NCI-H1930 (cell line): ENCODE measurements around the gene FAM174B.
"Not testable (repeated sequence)": the region's sequence is repeated elsewhere in the genome, so short reads cannot be mapped to it uniquely, and the experiment has no call there.

Source experiments
- DNase-seq, 2 experiments: peaks; one replicate each; lab custom pipeline; 2025; lab: John Stamatoyannopoulos, UW

The FAM174B gene

DNA sequence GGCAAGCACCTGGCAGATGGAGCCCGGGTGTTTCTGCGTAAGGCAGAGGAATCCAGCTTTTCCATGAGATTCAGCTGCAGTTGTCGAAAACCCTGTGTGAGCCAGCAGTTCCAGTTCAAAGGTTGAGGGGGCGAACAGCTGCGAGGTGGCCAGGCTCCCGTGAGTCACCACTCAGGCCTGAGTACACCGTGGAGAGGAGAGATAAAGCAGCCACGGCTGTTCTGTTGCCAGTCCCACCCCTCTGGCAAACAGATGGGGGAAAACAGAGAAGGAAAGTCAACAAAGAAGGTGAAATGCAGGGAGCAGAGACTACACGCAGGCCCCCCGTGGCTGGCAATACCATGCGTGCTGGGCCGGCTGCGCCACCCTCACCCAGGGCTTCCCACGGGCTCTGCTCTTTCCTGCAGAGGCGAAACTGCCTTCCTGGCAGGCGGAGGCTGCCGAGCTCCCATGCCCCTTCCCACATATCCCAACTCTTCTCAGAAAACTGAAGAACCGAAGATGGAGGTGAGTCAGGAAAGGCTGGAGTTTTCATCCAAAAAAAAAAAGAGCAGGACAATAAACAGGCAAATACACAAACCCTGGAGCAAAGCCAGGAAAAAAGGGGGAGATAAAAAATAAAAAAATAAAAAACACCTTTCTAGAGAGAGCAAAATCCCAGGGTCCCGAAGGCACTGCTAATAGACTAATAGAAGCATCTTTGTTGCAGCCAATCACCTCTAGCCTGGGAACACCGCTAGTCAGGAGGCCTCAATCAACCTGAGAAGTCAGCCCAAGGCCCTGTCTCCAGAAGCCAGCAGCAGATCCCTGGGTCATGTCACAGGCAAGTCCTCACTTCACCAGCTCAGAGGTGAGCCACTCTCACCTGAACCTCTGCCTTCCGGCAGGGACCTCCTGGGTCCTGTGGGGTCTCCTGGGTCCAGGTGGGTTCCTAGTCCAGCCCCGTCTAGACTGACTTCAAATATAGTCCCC, 37.7 kb downstream of the FAM174B start:
- no peak for DNase-seq

DNA sequence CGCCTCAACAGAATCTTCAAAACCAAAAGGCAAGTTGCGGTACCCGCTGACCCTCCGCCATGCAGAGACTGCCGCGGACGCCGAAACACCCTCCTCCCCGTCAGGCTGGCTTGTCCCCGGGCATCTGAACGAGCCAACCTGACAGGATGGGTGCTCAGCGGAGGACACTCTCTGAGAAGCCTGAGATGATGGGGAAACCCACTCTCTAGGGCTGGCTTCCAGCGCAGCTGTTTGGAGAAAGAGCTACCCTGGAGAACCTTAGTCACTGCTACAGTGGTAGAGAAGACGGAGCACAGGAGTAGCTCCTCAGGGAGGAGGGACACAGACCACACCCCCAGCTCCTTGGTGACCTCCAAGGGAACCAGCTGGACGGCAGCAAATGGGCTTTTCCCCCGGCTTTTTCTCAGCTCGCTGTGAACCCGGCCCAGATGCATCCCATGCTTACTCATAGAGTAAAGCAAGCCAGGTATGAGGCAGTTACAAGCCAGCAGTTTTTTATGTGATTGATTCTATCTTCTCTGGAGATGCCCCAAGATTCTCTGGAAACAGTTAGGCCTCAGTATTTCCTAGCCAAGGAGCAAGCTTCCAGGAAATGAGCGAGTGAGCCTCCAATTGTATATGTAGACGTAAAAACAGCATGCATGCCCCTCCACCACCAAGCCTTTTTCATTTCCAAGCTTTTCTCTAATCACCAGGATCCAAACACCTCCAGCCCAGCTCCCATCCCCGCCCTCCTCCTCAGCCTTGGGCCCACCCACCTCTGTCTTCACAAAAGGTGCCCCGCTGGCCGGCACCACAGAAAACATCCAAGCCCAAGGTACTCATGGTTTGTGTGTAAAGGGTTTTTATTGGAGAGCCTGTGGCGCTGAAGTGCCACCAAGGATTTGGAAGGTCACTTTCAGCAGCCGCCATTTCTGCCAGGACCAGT, 38.7 kb downstream of the FAM174B start:
- DNase-seq = no peak

DNA sequence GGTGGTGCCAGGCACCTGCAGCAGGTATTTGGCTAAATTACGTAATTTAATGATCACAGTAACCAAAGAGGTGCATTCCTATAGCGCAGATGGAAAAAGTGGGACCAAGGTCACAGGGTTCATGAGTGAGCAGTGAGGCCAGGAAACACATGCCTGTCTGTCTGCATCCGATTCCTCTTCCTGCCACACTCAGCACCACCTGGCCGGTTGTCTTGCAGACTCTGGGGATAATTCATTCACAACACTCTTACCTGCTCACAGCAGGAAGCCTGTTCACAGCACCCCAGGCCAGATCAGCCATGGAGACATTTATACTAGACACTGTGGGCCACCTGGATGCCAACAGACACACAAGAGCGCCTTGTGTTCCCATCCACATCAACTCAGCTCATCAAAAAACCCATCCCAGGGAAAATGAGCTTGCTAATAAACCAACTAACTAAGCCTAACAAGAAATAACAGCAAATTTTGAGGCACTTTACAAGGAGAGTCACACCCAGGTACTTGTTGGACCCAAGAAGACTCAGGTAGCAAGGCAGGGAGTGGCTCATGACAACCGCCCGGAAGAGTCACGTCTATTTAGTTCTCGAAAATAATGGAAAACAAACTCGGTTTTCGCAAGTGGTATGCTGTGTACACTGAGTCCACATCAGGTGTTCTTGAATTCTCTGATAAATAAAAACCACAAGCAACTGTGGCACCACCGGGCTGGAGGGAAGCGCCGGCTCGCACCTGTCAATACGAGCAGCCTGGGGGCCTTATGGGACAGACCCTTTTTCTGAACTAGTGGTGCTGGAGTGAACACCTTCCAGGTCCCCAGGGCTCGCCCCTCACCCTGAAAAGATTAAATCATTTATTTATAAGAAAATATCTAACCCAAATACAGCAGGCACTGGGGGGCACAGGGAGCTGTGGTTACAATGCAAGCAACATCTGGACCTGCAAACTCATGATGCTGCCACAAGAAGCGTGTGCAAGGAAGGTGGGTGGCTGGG, 40.5 kb downstream of the FAM174B start:
- no peak for DNase-seq

DNA sequence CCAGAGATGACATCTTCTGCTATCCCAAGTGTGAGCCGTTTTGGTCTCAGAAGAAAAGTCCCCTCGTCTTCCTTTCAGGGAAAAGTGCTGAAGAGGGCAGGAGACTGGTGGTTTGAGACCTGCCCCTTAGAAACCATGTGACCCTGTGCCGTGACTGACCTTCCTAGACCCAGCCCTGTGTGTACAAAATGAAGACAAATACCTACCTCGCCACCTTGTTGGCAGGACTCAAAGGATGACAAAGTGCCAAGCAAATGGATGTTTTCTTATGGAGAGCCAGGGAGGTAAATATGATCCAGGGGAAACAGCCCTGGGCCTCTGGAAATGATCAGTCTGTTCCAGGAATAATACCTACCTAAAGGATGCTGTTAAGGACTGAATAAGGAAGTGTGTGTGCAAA, 41.3 kb downstream of the FAM174B start:
- DNase-seq = no peak

DNA sequence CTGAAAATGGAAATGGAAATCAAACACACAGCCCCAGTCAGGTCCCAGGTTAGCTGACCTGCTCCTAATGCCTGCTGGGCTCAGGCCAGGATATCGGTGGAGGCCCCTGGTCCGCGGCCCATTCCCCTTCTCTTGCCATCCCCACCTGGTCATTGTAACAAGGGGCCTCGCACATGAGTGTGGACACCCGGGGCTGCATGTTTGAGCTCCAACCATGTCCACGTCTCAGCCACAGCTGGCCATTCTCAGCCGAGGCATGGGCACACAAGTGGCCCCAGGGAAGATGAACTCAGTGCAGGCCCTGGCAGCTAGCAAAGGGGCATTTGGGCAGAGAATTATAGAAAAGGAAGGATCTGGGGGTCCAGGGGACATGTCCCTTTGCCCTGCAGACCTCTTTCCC, 41.7 kb downstream of the FAM174B start:
- DNase-seq = no peak

DNA sequence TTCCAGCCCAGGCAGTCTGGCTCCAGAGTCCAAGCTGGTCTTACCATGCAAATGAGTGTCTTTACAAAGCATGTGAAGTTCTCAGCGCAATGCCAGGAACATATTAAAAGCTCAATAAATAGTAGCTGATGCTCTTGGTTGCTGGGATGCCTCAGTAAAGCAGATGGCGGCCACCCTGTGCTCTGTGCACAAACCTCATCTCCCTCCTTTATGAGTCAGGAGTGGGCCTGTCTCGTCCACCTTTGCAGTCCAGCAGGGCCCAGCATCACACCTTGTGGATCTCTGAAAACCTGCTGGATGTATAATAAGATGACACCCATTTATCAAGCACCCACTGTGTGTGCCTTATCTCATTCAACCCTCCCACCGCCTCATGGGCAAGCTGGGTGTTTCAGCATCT, 42.7 kb downstream of the FAM174B start:
- DNase-seq = no peak

DNA sequence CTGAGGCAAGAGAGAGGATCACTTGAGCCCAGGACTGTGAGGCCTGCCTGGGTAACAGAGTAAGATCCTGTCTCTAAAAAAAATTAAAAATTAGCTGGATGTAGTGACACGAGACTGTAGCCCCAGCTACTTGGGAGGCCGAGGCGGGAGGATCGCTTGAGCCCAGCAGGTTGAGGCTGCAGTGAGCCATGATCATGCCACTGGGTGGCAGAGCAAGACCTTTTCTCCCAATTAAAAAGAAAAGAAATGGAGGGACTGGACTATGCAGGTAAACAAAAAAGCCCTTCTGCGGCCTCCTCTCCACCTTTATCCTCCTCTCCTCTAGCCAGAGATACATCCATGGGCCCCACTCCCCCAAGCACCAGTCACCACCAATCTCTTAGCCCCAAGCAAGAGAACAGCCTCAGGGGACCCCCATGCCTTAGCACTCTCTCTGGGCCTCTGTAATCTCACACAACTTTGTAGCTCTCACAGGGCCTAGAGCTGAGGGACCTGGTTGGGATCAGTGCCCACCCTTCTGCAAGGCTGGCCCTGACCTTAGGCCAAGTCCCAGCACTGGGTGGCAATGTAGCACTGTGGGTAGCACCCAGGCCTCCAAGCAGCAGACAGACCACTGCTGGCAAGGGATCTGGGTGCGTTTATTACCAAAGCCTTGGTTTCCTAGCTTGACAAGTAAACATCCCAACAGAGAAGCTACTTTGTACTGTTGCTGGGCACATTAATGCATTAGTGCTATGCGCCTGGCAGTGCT, 43.4 kb downstream of the FAM174B start:
- no peak for DNase-seq

DNA sequence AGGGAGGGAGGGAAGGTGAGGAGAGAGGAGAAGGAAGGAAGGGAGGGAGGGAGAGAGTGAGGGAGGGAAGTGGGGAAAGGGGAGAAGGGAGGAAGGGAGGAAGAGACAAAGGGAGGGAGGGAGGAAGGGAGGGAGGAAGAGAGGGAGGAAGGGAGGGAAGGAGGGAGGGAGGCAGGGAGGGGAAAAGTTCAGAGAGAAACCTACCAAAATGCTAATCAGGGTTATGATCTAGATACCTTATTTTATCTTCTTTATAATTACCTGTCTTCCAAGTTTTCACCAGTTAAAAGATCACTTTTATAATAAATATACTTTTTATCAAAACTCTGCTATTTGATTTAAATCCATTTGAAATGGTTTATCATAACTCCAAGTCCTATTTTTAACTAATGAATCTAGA, 44.4 kb downstream of the FAM174B start:
- no peak for DNase-seq

DNA sequence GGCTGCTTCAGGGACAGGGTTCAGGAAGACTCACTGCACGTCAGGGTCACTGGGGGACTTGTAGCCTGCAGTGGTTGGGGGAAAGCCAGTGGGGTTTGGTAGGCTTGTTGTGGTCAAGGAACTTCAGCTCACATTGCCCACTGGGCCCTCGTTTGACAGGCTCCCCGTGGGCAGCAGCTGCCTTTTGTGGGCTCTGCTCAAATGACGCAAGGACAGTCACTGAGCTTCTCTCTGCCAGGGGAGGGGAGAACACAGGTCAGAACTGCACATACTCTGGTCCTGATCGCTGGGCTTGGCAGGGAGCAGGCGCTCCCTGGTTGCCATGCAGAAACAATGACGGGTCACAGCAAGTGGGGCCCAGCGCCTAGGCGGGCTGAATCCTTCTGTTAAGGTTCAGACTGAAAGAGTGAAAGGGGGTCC, 45.5 kb downstream of the FAM174B start:
- DNase-seq = no peak

DNA sequence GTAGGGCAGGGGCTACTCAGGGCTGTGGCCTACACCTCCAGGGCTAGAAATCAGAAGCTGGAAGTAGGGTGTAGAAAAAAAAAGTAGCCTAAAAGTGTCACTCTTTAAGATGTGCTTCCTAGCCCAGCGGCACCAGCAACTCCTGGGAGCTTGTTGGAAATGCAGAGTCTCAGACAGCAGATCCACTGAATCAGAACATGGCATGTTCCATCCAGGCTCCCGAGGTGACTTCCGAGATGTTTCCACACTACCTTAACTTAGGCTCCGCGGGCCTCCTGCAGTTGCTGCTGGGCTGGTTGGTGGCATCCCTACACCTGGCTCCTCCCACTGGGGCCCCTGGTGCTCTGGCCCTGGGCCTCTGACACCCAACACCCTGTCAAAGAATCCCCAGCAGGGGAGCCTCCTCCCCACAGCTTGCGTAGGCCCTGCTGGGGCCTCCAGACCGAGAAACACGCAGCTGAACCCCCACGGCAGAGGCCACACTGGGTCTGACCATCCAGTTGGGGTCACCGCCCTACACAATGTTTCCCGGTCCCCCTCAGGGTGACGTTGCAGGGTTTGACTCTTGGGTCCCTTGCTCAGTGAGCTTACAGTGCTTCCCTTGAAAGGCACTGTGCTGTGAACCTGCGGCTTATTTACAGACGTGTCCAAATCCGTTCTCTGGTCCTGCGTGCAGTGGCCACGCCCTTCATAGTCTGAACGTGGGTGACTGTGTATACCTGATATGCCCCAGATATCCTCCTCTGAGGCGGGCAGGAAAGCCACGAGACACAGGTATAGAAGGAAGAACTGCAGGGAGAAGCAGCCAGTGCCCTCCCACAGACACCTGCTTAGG, 46.5 kb downstream of the FAM174B start:
- no peak for DNase-seq

DNA sequence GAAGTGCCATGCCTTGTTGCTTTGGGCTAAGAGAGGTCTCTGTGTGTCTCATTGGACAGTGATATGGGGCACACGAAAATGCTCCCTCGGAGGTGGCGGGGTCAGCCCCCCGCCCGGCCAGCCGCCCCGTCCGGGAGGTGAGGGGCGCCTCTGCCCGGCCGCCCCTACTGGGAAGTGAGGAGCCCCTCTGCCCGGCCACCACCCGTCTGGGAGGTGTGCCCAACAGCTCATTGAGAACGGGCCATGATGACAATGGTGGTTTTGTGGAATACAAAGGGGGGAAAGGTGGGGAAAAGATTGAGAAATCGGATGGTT, 48.8 kb downstream of the FAM174B start:
- DNase-seq = not testable (repeated sequence)

DNA sequence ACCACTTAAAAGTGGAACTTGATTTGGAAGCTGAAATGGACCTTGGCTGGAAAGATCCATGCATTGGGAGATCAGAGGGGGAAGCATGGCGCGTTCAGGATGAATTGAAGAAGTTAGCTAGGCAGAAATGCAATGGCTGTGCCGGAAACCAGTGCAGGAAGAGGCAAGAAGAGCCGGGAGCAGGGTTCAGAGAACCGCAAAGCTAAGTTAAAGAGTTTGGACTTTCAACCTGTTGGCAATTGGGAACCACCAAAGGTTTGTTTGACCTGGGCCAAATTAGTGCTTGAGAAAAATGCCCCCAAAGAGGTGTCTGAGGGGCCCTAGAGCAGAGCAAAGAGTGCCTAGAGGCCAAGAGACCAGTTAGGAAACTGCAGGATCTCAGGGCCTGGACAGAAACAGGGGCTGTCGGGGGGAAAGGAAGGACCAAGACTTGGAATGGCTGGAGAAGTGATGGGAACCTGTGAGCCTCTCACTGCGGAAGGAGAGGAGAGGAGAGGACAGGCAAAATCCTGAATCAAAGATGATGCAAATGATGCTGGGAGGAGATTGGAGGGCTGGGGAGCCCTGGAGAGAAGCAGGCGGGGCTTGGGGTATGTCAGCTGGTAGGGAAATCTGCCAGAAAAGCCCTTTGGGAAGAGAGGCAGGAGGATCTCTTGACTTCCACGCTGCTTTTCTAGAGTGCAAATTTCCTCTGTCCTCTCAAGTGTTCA, 49.3 kb downstream of the FAM174B start:
- no peak for DNase-seq

DNA sequence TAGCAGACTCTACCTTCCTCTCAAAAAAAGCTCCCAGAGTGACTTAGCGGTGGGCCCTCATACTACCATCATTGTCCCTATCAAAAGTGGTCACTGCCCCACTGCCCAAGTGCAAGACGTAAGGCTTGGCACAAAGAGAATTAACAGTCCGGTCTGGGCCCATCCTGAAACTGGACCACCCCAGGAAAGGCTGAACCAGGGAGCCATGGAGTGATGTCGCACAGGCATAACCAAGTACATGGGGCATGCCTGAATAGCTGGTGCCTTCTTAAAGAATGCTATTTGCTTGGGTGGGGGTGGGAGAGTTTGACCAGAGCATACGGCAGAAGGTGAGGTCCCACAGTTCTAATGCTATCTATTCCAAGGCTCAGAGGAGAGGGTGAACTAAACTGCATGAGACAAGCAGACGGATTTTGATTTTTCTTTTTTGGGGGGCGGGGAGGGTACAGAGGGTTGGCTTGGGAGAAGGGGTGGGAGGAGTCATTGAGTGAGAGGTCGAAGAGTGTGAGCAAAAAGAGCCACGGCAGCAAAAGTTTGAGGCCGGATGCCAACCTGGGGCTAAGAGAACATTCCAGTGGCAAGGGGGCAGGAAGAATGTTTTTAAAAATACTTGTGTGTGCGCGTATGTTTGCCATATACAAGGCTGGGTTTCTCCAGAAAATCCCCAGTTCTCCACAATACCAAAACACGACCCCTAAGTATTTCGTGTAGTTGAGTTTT, 50.2 kb downstream of the FAM174B start:
- DNase-seq = no peak

DNA sequence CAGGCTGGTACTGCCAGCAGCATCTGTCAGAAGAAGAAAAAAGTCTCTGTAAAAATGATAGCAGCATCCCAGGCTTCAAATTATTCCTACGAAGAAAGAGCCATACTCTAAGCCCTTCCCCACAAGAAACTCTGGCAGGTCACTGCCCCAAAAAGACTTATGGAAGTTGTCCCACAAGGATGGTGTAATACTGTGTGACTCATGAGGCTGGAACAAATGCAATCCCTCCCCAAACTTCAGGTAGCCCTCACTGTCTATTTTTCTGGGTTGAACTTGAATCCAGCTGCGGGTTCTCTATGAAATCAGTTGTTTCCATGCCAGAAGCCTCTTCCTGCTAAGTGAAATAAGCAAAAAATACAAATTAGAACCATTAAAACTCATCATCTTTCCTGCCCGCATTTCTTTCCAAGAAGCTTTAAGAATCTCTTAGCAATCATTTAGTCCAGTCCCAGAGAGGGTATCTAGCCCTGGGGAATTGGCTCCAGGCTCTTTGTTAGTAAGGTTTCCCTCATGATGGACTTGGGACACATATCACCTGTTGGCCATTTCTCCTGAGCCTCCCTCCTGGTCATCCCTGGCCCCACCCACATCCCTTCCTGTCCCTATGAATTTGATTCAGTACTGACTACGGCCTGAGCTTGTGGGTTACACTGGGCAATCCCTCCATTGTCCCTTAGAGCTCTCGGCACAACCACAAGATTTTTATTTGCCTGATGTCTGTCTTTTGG, 51.7 kb downstream of the FAM174B start:
- no peak for DNase-seq

DNA sequence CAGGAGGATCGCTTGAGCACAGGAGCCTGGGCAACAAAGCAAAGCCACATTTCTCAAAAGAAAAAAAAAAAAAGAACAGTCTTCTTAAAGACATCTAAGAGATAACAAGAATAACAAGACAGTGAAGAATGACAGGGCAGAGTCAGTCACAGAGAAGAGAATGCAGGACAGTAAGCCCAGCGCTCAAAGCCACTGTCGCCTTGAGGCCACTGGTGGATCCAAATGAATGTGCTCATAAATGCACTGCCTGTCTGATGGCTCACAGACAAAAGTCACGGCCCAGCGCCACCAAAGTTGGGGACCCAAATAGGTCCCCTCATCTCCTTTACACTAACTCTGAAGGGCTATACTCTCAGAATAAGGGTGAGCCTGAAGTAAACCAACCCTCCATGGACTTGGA, 52.3 kb downstream of the FAM174B start:
- DNase-seq = no peak

DNA sequence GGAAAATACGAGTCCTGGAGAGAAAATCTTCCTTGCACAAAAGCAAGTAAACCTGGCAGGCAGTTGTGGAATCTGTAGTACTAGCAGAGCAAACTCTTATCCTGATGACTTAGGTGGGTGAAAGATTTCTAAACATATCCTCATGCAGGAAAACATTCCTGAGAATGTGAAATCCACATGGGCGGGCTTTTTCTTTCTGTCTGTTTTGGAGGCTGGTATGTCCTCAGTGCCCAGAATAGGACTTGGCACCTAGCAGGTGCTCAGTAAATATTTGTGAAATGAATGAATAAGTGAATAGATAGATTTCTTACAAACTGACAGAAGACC, 53.3 kb downstream of the FAM174B start:
- no peak for DNase-seq

DNA sequence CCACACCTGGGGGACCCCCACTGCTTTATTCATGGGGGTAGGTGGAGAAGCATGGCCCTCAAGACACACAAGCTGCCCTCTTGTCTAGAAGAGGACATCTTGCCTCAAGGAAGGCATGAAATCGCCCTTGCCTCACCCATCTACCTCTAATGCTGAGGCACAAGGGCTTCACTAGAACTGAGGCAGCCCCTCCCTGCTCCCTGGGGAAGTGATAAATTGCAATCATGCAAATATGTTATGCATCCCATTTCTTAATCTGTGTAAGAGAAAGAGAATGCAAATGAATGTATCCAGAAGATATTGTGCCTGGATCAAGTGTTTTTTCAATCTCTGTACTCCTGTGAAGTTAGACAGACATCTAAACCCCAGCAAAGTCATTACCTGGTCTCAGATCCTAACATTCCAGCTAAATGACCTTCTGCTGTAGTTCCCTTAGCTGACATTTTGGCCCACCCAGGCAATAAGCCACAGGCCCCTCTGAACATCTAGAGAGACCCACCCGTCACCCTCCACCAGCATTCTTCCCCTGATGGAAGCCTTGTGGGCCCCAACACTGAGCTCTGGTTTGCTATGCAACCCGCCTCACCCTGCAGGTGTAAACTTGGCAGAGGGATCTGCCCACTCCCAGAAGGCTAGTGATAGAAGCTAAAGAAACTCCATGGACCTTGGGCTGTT, 53.8 kb downstream of the FAM174B start:
- no peak for DNase-seq

DNA sequence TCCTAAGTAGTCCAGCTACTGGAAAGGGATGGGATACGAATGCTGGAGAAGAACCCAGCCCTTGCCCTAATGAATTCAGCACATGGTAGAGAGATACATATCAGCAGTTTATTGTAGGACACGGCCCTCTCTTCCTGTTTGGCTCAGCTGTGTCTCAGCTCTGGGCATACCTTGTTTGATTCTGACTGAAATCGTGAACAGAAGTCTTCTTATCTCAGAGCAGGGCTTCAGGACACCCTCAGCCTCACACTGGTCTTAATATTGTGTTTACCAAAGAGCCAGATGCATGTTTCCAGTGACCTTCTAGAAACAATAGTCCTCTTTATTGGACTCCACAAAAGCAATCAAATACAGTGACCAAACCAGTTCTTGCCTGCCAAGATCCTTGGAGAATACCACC, 54.7 kb downstream of the FAM174B start:
- DNase-seq = no peak
